Right atrium auricular region (tissue), 2 donors: Measurements from ENCODE around the gene SRPRA. TPM values are rescaled to one million over a fixed set of nuclear protein-coding genes. Genes with fewer than 3 reads are reported as not detected.

Experiments used
- DNase-seq: peaks from one replicate; pipeline ENCODE4 v3.0.0-alpha.2; 2019; ENCODE audit warnings: low spot score
- H3K27ac ChIP-seq, 2 donors: fragments of 200-600 bp; sonication (generic); 1 replicate in 1 of 2; 2 replicates in 1 of 2; pipeline ENCODE4 v1.5.1; 2016 to 2019
- H3K27me3 ChIP-seq, 2 donors: fragments of 200-600 bp; sonication (generic); one replicate each; pipeline versions ENCODE4 v1.5.1 to v1.6.0; 2017 to 2019
- H3K36me3 ChIP-seq: fragments of 200-600 bp; sonication (generic); one replicate; pipeline ENCODE4 v1.5.1; 2016
- H3K4me1 ChIP-seq, 2 donors: fragments of 200-600 bp; sonication (generic); one replicate each; pipeline versions ENCODE4 v1.5.1 to v1.6.0; 2017 to 2019
- H3K4me3 ChIP-seq, 2 donors: fragments of 200-600 bp; sonication (generic); 1 replicate in 1 of 2; 2 replicates in 1 of 2; pipeline ENCODE4 v1.5.1; 2017 to 2019; ENCODE audit warnings: mild to moderate bottlenecking in 1 of 2, moderate library complexity in 1 of 2
- H3K9me3 ChIP-seq, 2 donors: fragments of 200-600 bp; sonication (generic); one replicate each; pipeline ENCODE4 v1.5.1; 2019
- total RNA-seq, 2 donors: library from RNA; depleted of rRNA; stranded (reverse); fragments of >200 nt; gene quantifications; one replicate each; pipeline ENCODE4 v1.1.0, GENCODE V29; 2016
- TF ChIP-seq, protein P1 (sequence below), 2 donors: fragments of 200-600 bp; sonication (generic); IDR thresholded peaks; one replicate each; pipeline ENCODE4 v1.5.1; 2019; ENCODE audit warnings: antibody characterized with exemption in 2 of 2

The SRPRA gene
- total RNA-seq, 2 donors from 2014 or later, result 70.3 to 91.9 TPM

DNA sequence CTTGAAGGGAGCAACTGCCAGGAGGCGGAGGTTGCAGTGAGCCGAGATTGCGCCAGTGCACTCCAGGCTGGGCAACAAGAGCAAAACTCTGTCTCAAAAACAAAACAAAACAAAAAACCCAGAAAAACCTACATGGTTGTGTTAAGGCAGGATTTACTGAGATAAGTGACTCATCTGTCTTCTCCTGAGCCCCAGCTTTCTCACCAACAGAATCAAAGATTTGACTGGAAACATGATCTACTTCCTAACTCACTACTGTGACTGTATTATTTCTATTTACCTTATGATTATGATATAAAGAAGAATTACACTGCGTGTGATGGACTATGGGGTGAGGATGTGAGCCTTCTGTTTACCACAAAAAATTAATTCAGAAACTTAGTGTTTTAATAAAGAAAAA, 35.3 kb downstream of the SRPRA start:
- Histone ChIP-seq H3K9me3 (no peaks in the 10 kb centered on the region), H3K27ac (no peak overlapping the region), H3K4me1 (peaks cover 0 to 6% of the 10 kb centered on the region in 2 donors), H3K36me3 (peaks cover 23% of the 10 kb centered on the region), H3K27me3 (no peaks in the 10 kb centered on the region), H3K4me3 (no peak overlapping the region)
- DNase-seq, result no peak
- TF ChIP-seq, protein P1, sequence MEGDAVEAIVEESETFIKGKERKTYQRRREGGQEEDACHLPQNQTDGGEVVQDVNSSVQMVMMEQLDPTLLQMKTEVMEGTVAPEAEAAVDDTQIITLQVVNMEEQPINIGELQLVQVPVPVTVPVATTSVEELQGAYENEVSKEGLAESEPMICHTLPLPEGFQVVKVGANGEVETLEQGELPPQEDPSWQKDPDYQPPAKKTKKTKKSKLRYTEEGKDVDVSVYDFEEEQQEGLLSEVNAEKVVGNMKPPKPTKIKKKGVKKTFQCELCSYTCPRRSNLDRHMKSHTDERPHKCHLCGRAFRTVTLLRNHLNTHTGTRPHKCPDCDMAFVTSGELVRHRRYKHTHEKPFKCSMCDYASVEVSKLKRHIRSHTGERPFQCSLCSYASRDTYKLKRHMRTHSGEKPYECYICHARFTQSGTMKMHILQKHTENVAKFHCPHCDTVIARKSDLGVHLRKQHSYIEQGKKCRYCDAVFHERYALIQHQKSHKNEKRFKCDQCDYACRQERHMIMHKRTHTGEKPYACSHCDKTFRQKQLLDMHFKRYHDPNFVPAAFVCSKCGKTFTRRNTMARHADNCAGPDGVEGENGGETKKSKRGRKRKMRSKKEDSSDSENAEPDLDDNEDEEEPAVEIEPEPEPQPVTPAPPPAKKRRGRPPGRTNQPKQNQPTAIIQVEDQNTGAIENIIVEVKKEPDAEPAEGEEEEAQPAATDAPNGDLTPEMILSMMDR (IDR thresholded peaks at IDR 0.05), result no peak

DNA sequence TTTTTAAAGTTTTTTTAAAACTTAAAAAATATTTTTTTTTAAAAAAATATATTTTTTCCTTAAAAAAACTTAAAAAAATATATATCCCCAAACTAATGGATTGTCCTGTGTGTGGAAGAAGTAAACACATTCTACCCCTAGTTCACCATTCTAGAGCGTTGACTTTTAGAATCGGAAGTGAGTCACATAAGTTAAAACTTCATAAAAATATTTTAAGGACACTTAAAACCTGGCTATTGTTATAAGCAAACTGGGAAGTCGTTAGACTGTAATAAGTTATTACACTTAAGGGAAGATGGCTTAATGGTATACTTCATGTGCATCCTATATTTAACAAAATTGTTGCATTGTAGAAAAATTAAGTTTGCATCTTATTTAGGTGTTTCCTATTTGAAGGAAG, 36.0 kb downstream of the SRPRA start:
- Histone ChIP-seq H3K4me1 (peaks cover 0 to 6% of the 10 kb centered on the region in 2 donors), H3K36me3 (peaks cover 18% of the 10 kb centered on the region), H3K4me3 (no peak overlapping the region), H3K27ac (no peak overlapping the region), H3K27me3 (no peaks in the 10 kb centered on the region), H3K9me3 (no peaks in the 10 kb centered on the region)
- TF ChIP-seq, protein P1 (IDR thresholded peaks at IDR 0.05), result no peak
- no peak for DNase-seq

DNA sequence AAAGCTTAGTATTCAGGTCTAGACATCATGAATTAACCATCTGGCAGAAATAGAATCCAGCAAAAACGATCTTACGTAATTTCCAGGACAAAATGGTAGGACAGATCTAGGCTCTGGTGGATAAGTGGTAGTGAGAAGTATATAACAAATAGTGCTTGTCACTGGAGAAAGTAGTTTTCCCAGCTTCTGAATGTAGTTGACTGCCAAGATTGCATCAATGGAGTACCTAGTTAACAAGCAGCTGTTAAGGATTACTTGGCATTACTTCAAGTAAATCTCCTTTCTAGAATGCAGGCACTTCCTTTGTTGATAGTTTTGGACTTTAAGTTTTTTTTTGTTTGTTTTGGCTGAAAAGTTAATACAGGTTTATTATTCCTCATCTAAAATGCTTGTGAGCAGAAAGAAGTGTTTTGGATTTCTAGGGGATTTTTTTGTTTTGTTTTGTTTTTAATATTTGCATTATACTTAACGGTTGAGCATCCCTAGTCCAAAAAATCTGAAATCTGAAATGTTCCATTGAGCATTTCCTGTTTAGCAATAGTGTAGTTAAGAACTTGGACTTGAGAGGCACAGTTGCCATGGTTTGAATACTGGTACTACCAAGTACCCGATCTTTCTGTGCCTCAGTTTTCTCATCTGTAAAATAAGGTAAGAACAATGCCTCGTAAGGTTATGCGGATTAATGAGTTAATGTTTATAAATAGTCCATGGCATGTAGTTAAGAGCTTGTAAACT, 36.8 kb downstream of the SRPRA start:
- Histone ChIP-seq H3K4me1 (peaks cover 0 to 6% of the 10 kb centered on the region in 2 donors), H3K36me3 (peaks cover 18% of the 10 kb centered on the region), H3K27ac (no peak overlapping the region), H3K4me3 (no peak overlapping the region), H3K9me3 (no peaks in the 10 kb centered on the region), H3K27me3 (no peaks in the 10 kb centered on the region)
- no peak for DNase-seq
- TF ChIP-seq, protein P1 (IDR thresholded peaks at IDR 0.05), result no peak

DNA sequence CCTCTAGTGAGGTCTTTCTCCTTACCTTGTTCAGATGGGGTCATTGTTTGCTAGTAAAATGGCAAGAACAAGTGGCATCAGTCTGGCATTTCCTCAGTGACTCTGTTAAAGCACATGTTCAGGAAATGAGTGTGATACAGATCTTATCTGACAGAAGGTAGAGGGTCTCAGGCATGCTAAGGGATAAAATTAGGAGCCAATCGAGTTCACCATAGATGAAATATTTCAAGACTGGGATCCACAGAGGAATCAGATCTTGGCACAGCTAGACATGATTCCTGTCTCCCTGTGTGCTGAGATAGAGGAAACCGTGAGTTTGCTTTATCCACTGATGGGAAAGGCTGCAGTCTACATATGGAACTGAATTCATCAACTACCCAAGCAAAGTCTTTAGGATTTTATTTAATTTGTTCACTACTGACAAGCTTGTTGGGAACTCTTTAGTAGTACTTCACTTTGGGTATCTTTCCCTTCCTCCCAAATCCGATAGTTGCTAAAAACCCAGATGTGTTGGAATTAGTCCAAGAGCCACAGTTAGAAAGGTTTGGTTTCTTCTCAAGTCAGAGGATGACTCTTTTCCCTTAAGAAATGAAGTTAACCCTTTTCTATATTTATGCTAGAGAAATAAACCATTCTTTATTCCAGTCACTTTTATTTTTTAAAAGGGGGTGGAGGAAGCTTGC, 38.7 kb downstream of the SRPRA start:
- H3K4me1 ChIP-seq, result peaks cover 0 to 6% of the 10 kb centered on the region in 2 donors
- H3K27ac ChIP-seq, result no peak overlapping the region
- TF ChIP-seq, protein P1 (IDR thresholded peaks at IDR 0.05), result no peak
- H3K27me3 ChIP-seq, result no peaks in the 10 kb centered on the region
- peaks cover 13% of the 10 kb centered on the region for H3K36me3 ChIP-seq
- no peak for DNase-seq
- no peaks in the 10 kb centered on the region for H3K9me3 ChIP-seq
- H3K4me3 ChIP-seq, result no peak overlapping the region

DNA sequence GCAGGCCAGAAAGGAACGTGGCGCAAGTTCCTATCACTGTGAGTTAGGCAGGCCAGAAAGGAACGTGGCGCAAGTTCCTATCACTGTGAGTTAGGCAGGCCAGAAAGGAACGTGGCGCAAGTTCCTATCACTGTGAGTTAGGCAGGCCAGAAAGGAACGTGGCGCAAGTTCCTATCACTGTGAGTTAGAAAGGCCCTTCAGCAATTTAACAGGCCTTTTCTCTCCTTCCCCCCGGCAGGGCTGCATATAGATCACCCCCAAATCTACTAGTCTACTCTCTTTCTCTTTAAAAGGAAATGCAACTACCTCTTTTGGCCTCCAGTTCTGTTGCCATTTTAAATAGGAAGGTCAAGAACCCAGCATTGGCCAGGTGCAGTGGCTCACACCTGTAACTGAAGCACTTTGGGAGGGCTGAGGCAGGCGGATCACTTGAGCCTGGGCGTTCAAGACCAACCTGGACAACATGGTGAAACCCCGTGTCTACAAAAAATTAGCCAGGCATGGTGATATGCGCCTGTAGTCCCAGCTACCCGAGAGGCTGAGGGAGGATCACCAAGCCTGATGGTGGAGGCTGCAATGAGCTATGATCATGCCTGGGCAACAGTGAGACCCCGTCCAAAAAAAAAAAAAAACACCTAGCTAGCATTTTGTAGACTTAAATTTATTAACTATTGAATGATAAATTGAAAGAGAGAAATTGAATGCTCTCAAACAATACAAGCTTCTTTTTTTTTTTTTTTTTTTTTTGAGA, 42.2 kb downstream of the SRPRA start:
- DNase-seq, result no peak
- no peaks in the 10 kb centered on the region for H3K9me3 ChIP-seq
- TF ChIP-seq, protein P1 (IDR thresholded peaks at IDR 0.05), result no peak
- no peaks in the 10 kb centered on the region for H3K27me3 ChIP-seq
- H3K4me3 ChIP-seq, result no peak overlapping the region
- no peak overlapping the region for H3K27ac ChIP-seq
- peaks cover 0 to under 1% of the 10 kb centered on the region in 2 donors for H3K4me1 ChIP-seq
- H3K36me3 ChIP-seq, result peaks cover 13% of the 10 kb centered on the region
